AG04449 (cell line): ENCODE results near the gene NDUFA8.

Experiments
- CTCF ChIA-PET: fragments of 350-600 bp; formaldehyde crosslinking; extraction: SDS; loops from one replicate; lab custom pipeline; 2021; ENCODE audit warnings: antibody characterized with exemption; lab: Yijun Ruan, JAX
- POLR2A ChIA-PET: fragments of 400-600, 350-600 bp; formaldehyde crosslinking; extraction: SDS; loops from one replicate; lab custom pipeline; 2020; ENCODE audit warnings: antibody characterized with exemption, inconsistent platforms; lab: Yijun Ruan, JAX
- DNase-seq: peaks from one replicate; pipeline ENCODE4 v3.0.0-alpha.2; 2010; ENCODE audit warnings: low read depth, low spot score
- H3K4me3 ChIP-seq: 2 replicates; pipeline ENCODE4 v1.5.1; 2011; ENCODE audit warnings: low read depth, mild to moderate bottlenecking, control low read depth, low read length
- TF ChIP-seq, protein P1 (sequence below): IDR thresholded peaks from one replicate; pipeline ENCODE4 v1.5.1; 2011; ENCODE audit warnings: mild to moderate bottlenecking, moderate library complexity, low read length, control low read depth, inconsistent platforms; ENCODE audit not compliant: insufficient read depth; ENCODE audit errors: missing control alignments

NDUFA8 gene

DNA sequence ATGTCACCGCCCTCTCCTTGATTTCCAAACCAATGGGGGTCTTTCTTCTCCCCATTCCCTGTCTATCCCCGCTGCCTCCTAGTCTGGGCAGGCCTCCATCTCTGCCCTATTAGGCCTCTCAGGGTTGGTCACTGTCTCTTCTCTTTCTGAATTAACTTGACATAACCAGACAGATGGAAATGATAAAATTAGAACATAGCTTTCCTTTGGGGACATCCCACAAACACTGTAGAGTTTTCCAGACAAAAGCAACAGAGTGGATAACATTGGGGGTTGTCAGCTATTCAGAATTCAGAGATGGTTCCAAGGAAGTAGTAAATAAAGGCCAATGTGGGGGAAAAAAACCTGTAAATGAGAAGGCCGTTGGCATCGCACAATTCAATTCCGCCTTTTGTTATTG lies 44.5 kb upstream of the NDUFA8 start:
- H3K4me3 ChIP-seq: no peak overlapping the region
- CTCF ChIA-PET: interaction anchor here (1.3 kb wide), 1 partner anchor 12 kb away, joined by 3 read pairs; no protein-coding TSS in a partner anchor
- no peak for DNase-seq
- TF ChIP-seq, protein P1, sequence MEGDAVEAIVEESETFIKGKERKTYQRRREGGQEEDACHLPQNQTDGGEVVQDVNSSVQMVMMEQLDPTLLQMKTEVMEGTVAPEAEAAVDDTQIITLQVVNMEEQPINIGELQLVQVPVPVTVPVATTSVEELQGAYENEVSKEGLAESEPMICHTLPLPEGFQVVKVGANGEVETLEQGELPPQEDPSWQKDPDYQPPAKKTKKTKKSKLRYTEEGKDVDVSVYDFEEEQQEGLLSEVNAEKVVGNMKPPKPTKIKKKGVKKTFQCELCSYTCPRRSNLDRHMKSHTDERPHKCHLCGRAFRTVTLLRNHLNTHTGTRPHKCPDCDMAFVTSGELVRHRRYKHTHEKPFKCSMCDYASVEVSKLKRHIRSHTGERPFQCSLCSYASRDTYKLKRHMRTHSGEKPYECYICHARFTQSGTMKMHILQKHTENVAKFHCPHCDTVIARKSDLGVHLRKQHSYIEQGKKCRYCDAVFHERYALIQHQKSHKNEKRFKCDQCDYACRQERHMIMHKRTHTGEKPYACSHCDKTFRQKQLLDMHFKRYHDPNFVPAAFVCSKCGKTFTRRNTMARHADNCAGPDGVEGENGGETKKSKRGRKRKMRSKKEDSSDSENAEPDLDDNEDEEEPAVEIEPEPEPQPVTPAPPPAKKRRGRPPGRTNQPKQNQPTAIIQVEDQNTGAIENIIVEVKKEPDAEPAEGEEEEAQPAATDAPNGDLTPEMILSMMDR: no peak
- POLR2A ChIA-PET: no interaction called here

DNA sequence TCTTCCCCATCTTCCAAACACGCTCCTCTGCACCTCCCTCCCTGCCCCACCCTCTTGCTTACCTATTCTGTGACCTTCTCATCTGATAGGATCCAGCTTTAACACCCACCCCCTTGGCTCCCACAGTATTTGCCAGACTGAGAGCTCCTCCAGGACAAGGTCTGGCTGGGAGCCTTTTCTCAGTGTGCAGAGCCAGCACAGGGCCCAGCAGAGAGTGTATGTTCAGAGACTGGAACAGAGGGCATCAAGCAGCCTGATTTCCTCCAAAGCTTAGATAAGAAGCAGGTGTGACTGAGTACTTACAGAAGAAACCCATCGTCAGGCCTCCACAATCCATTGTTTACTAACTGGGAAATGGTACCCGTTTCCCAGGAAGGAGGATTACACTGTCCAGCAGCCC lies 42.5 kb upstream of the NDUFA8 start:
- ChIA-PET CTCF (no interaction called here), POLR2A (no interaction called here)
- DNase-seq: no peak
- TF ChIP-seq, protein P1: no peak
- no peak overlapping the region for H3K4me3 ChIP-seq

DNA sequence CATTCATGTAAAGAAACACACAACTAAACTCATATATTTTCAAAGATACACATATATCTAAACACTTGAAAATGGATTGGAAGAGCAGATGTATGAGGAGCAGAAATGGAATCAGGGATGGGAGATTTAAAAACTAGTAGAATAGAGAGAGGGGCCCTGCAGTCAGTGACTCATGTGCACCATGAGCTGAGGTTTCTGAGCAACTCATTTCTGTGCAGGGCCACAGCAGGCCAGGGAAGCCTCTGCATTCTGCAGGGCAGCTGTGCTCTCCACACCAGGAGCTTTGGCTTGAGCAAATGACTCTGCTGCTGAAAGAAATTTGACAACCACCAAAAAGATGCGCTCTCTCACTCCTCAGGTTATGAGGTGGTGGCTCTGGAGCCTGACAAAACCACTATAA lies 42.1 kb upstream of the NDUFA8 start:
- TF ChIP-seq, protein P1: no peak
- DNase-seq: no peak
- no peak overlapping the region for H3K4me3 ChIP-seq
- POLR2A ChIA-PET: no interaction called here
- CTCF ChIA-PET: no interaction called here

DNA sequence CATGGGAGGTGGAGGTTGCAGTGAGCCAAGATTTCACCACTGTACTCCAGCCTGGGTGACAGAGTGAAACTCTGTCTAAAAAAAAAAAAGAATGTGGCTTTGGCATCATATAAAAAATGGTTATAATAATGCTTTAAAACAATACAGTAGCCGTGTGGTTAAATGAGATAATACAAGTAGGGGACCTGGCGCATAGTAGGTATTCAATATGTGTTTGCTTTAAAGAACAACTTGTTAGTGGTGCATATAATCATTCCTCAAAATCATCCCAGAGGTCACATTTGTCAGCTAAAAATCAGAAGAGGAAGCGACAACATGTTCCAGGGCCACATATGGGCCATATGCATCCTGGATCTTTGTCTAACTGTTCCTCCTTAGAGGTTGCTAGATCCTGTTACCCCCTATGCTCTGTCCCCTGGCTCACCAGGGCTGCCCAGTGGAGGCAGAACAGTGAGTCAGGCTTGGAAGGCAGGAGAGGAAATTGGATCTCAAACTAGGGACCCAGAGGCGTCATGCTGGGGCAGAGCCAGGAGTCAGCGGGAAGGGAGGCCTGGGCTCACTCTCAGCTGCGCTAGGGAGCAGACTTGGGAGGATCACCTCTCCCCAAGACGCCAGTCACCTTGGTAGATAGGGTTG lies 41.5 kb upstream of the NDUFA8 start:
- ChIA-PET POLR2A (no interaction called here), CTCF (no interaction called here)
- TF ChIP-seq, protein P1: no peak
- DNase-seq: no peak
- H3K4me3 ChIP-seq: no peak overlapping the region

DNA sequence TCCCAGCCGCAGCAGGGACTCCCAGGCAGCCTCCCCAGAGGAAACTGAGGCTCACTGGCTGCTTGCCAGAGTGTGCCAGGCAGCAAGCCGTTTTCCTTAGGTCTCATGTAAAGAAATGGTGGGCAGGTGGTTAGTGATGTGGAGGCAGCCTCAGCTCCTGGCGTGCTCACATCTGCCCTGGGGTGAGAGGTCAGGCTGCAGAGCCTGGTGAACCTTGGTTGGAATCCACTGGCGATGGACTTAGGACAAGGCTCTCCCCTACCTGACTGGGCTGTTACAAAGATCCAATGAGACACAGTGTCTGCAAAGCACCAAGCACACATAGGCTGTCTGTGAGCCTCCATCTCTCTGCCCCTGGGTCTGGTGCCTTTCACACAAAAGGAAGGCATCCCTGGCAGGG lies 38.3 kb upstream of the NDUFA8 start:
- CTCF ChIA-PET: no interaction called here
- POLR2A ChIA-PET: no interaction called here
- H3K4me3 ChIP-seq: no peak overlapping the region
- TF ChIP-seq, protein P1: no peak
- DNase-seq: no peak

DNA sequence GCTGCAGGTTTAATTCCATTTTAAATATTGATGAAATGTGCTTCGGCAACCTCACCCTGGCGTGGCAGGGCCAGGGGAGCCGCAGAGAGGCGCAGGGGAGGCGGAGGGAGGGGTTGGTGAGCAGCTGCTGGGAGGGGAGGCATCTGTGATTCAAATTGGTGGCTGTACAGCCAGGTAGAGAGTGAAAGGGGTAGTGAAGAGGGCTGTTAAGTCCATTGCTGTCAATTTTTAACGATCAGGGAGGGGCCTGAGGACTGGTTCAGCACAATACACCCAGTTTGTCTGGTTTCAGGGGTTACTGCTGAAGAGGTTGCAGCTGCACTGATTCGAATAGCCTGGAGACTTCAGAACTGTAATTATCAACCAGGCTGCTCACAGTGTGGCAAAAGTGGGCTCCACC lies 37.8 kb upstream of the NDUFA8 start:
- no peak overlapping the region for H3K4me3 ChIP-seq
- ChIA-PET CTCF (no interaction called here), POLR2A (no interaction called here)
- TF ChIP-seq, protein P1: no peak
- DNase-seq: no peak
